K562 (cell line): ENCODE measurements around the gene ESR2.

Source experiments
- EZH2 ChIP-seq: IDR thresholded peaks from 2 replicates; pipeline ENCODE4 v1.6.1; 2012; ENCODE audit warnings: low read depth, mild to moderate bottlenecking, inconsistent platforms, low read length, borderline replicate concordance
- GTF2A2 ChIP-seq: IDR thresholded peaks from 2 replicates; pipeline ENCODE4 v1.6.1; 2016; ENCODE audit warnings: mild to moderate bottlenecking, missing genetic modification characterization, missing compliant biosample characterization
- HIVEP1 ChIP-seq: fragments of 250-450 bp; sonication (Bioruptor Pico); IDR thresholded peaks from 2 replicates; pipeline ENCODE4 v1.4.0; 2020; ENCODE audit warnings: mild to moderate bottlenecking
- TF ChIP-seq, protein P1 (sequence below): fragments of 450-650 bp; IDR thresholded peaks from 2 replicates; pipeline ENCODE4 v1.6.1; 2016

DNA sequence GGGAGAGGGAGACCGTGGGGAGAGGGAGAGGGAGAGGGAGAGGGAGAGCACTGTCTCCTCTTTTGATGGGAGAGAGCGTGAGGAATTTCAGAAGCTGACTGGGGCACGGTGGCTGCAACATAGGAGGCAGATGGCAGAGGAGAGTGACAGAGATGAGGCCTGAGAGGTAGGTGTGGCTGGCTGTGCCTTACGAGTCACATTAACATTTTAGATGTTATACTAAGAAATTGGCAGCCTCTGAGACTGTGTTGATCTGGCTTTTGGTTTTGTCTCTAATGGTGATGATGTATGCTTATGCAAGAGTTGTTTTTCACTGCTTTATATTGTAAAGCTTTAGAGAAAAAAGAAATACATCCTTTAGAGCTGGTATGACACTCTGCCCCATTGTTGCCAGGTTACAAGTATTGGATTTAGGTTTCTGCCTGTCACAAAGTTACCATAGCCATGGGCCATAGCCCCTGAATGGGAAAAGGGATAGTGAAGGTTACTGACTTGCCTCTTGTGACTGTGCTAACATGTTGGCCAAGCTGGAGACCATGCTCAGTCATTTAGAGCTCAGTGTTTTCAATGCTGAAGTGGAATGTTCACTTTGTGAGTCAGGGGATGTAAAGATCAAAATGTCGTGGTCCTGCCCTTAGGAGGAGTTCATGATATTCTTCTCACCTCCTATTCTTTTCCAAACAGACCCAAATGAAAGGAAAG, 255.2 kb downstream of the ESR2 start:
- TF ChIP-seq EZH2 (no peak), GTF2A2 (tag) (no peak), HIVEP1 (CRISPR knock-in tag) (no peak)
- TF ChIP-seq, protein P1, sequence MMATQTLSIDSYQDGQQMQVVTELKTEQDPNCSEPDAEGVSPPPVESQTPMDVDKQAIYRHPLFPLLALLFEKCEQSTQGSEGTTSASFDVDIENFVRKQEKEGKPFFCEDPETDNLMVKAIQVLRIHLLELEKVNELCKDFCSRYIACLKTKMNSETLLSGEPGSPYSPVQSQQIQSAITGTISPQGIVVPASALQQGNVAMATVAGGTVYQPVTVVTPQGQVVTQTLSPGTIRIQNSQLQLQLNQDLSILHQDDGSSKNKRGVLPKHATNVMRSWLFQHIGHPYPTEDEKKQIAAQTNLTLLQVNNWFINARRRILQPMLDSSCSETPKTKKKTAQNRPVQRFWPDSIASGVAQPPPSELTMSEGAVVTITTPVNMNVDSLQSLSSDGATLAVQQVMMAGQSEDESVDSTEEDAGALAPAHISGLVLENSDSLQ, result no peak
